ENCODE results near the gene METRN.
"Not testable (repeated sequence)": the region's sequence is repeated elsewhere in the genome, so short reads cannot be mapped to it uniquely, and the experiment has no call there.

METRN gene

DNA sequence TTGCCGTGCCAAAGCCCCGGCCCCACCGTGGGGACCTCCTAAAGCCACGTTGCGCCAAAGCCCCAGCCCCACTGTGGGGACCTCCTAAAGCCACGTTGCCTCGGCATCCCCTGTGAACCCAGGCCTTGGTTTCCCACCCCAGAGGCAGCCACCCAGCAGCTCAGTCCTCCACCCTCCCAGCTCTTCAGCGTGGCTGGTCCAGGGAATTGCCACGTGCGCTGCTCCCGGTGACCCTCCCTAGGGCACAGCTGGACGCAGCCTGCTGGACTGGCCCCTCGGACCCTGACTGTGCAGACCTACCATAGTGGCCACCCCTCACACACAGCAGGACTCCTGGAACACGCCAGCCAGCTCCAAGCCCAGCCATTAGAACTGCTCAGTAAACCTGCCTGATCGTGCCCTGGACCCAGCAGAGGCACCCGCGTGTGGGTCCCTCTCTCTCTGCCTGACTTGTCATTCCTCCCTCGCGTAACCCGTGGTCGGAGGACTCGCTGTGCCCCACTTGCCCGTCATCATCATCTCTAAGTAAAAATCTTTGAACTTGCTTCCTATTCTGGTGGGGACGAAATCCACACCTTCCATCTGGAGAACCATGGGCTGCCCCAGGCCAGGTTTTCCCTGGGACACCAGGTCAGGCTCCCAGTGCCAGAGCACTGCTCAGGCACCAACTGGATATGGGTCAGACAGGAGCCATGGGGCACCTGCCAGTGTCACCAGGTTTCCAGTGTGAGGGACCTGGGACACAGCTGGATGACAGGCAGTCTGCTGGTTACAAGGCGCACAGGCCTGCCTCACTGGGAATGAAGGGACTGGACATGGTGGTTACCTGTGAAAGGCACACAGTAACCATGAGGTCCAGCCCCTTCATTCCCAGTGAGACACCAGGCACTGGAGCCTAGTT is 20.3 kb downstream of the METRN start:
- no peak for DNase-seq (ENCODE audit: low read depth, low spot score)

DNA sequence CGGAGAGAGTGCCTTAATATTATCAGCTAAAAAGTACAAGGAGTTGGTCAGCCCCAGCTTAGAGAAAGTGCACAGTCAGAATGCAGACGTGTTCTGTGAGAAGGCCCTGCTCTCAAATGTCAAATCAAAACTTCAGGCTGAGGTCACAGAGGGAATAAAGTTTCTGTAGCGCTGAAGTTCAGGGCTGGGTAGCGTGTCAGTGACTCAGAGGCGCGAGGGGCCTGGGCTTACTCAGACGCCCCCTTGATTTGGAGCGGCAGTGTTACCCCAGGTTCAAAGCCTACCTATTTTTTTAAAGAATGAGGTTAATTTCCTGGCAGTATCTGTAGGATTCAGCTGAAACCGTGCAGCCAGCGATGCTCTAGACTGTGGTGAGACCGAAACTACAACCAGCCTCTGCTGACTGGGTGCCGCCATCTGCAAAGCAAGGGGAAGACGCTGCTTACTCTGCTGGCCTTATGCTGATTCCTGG is 21.1 kb downstream of the METRN start:
- no peak for DNase-seq (ENCODE audit: low read depth, low spot score)

DNA sequence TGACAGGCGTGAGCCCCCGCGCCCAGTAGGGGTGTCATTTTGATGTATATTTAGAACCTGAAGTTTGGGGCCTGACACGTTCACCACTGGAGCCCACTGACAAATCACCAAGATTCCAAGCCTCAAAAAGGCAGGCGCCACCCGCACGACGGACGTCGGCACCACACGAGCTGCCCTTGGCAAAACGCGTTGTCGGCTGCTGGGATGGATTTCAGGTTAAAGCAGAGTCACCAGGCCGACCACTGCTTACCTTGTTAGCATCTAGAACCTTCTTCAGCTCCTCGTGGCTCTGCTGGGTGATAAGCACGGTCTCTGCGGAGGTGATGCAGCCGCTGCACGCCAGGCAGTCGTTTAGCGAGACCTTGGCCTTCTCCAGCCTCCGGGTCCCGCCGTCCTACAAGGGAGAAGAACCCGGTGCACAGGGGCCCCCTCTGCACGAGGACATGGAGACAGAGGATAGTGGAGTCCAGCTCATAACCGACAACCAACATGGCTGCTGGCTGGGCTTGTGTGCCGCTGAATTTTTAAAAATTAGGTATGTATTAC is 22.1 kb downstream of the METRN start:
- DNase-seq (ENCODE audit: low read depth, low spot score) = no peak

DNA sequence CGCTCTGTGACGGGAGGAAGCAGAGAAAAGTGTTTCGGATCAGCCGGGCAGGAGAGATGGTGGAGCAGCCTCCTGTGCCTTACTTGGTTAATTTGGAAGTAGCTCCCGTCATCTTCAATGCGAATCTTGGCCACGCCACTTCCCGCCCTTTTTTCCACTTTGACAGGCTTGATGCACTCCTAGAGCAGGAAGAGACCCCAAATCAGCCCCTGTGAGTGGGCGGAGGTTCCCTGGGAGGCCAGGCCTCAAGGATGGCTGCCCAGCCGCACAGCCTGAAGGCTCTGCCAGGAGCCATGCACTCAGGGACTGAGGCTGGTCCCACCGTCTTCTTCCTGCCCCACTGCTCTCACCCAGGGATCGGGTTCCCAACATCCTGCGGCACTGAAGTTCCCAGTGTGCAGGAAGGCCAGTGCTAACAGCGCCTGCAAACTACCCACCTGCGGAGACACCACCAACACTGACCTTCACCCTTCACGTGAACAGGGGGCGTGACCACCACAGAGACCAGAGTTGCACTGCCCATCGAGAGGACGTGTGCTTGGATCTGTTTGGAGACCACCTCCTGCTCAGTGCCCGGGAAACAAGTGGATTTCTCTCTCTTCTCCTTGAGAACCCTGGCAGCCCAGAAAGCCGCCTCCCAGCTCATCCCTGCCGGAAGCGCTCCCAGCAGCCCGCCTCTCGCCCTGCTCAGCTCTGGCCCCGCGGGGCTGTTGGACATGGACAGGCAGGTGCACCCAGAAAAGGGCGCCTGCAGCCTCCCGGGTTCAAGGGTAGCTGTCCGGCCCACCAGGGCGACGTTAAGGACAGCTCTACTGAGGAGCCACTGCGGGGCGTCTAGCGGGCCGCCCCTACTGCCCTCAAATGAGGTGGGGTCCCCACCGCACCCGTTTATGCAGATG is 24.9 kb downstream of the METRN start:
- no peak for DNase-seq (ENCODE audit: low read depth, low spot score)

- DNase-seq (ENCODE audit: low read depth, low spot score) = no peak
Measured at GRCh38 chr16:740459-740763, 25.5 kb downstream of the METRN start.

- peak; percentile 69 for DNase-seq (ENCODE audit: low read depth, low spot score)
Measured at GRCh38 chr16:740764-741505, 26.0 kb downstream of the METRN start, which contains the start of gene CIAO3. TSS of gene CIAO3 (minus strand) at chr16:740997. CDS start at chr16:740985, 12 bp downstream.

DNA sequence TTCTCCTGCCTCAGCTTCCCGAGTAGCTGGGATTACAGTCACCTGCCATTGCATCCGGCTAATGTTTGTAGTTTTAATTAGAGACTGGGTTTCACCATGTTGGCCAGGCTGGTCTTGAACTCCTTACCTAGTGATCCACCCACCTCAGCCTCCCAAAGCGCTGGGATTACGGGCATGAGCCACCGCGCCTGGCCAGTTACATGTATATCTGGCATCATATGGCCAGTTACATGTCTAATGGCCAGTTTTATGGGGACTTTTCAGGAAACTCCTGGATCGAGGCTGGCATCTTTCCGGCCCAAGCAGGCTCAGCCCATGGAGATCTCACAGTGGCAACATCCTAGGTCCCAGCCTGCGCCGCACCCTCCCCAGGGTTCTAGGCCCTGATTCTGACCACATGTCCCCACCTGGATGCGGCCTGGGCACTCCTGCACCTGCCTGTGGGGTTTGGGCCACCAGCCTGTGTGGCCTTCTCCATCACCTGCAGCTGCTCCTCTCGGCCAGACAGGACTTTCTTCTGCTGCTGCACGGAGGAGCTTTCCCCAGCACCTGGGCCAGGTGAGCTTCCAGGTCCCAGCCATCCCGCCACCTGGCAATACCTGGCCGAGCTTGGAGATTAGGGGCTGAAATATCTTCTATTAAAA is 27.2 kb downstream of the METRN start:
- no peak for DNase-seq (ENCODE audit: low read depth, low spot score)

DNA sequence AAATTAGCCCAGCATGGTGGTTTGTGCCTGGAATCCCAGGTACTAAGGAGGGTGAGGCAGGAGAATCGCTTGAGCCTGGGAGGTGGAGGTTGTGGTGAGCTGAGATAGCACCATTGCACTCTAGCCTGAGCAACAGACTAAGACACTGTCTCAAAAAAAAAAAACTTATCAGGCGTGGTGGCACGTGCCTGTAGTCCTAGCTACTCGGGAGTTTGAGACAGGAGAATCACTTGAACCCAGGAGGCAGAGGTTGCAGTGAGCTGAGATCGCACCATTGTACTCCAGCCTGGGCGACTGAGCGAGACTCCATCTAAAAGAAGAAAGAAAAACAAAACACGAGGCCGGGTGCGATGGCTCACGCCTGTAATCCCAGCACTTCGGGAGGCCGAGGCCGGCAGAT is 28.0 kb downstream of the METRN start:
- DNase-seq (ENCODE audit: low read depth, low spot score) = not testable (repeated sequence)

- DNase-seq (ENCODE audit: low read depth, low spot score) = no peak
Measured at GRCh38 chr16:743794-744500, 29.0 kb downstream of the METRN start.

- no peak for DNase-seq (ENCODE audit: low read depth, low spot score)
Measured at GRCh38 chr16:745739-746138, 30.8 kb downstream of the METRN start.

DNA sequence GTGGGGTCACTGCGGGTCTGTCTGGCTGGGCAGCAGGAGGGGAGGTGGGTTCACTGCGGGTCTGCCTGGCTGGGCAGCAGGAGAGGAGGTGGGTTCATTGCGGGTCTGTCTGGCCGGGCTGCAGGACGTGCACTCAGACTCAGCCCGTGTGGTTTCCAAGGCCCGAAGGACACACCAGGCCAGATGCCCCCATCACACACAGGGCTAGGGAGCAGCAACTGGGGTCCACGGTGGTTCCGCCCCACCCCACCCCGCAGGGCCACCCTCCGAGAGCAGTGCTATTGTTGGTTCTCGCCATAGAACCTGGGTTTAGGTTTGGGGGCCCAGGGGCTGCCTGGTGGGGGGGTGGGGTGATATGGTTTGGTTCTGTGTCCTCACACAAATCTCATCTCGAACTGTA is 31.7 kb downstream of the METRN start:
- DNase-seq (ENCODE audit: low read depth, low spot score) = no peak

GRCh38 chr16:747978-748746 is 33.2 kb downstream of the METRN start:
- no peak for DNase-seq (ENCODE audit: low read depth, low spot score)

- DNase-seq (ENCODE audit: low read depth, low spot score) = no peak
Measured at GRCh38 chr16:749010-749409, 34.1 kb downstream of the METRN start.

- no peak for DNase-seq (ENCODE audit: low read depth, low spot score)
Measured at GRCh38 chr16:750485-750884, 35.6 kb downstream of the METRN start.

DNA sequence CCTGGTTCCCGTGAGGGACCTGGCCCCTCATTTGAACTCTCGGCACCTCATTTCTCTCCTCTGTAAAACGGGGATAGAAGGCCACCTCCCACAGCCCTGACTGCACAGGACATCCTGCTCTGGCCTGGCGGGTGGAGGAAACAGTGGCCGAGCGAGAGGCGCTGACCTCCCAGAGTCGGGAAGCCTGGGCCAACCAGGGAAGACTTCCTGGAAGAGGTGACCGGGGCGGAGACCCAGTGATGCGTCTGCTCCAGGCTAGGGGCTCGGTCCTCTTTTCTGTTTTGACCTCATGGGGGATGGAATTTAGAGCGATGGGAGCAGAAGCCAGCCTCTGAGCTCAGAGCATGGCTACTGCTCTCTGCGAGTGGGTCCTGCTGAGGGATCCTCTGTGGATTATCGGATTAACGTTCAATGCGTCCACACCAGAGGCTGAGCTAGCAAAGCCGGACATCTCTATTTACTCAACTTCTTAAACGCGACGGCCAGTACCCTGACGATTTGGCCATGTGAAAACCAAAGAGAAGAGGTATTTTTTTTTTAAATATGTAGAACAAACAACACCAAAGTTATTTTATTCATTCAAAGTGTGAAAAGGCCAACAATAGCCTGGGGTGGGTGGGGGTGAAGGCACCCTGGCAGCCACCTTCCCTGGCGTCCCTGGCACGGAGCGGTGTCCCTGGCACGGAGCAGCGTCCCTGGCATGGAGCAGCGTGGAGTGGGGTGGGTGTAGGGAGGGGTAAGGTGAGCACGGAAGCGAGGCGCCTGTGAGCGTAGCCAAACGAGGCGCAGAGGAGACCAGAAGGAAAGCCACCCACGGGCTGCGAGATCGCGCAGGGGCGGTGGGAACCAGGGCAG is 36.5 kb downstream of the METRN start:
- no peak for DNase-seq (ENCODE audit: low read depth, low spot score)

DNA sequence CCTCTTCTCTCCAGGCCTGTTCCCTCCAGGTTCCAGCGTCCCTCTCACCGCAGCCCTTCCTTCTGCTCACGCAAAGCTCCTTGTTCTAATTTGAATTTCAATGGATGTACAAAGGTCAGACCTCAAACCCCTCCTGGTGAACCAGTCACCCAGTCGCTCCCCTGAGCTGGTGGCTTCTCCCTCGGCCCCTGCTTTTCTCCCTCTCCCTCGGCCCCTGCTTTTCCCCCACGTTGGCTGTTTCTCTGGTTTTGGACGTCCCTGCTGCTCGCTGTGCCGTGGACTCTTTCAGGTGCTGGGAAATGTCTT is 37.0 kb downstream of the METRN start:
- no peak for DNase-seq (ENCODE audit: low read depth, low spot score)

GRCh38 chr16:754121-754607 is 39.2 kb downstream of the METRN start:
- DNase-seq (ENCODE audit: low read depth, low spot score) = not testable (repeated sequence)

GRCh38 chr16:754656-755055 is 39.7 kb downstream of the METRN start:
- DNase-seq (ENCODE audit: low read depth, low spot score) = no peak

- DNase-seq (ENCODE audit: low read depth, low spot score) = no peak
Measured at GRCh38 chr16:756428-756827, 41.5 kb downstream of the METRN start.

Measured in smooth muscle cell of the brain vasculature (primary cell).